HG03520 (cell line): ENCODE results near the gene ARFRP1.
"Not testable (repeated sequence)": the region's sequence is repeated elsewhere in the genome, so short reads cannot be mapped to it uniquely, and the experiment has no call there.

Experiments
- ATAC-seq: cut with Tn5 transposase; IDR thresholded peaks from one replicate; pipeline ENCODE4 v1.9.1; 2021; ENCODE audit warnings: mild to moderate bottlenecking, moderate library complexity; ENCODE audit not compliant: unreplicated experiment

ARFRP1 gene

DNA sequence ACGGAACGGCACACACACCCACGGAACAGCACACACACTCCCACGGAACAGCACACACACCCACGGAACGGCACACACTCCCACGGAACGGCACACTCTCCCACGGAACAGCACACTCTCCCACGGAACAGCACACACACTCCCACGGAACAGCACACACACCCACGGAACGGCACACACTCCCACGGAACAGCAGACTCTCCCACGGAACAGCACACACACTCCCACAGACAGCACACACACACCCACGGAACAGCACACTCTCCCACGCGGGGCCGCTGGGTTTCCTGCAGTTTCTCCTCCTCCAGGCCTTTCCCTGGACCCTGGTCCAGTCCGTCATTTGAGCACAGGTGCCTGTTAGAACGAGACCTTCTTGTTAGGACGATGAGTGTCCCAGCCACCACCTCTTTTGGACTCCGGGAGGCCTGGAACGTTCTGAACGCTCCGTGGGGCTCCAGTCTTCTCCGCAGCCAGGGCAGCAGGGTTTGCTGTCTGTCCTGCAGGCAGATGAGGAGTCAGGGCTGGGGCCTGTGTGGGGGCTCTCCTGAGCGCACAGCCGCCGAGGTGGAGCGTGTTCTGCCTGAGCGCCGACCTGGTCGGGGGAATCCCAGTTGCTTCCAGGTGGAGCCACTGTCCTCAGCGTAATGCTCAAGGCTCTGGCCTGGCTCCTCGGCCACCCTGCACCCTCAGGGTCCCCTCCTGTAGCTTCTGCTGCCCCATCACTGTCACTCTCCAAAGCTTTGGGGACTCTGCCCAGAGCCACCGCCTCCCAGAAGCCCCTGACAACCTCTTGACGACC, 28.9 kb downstream of the ARFRP1 start:
- no peak for ATAC-seq

DNA sequence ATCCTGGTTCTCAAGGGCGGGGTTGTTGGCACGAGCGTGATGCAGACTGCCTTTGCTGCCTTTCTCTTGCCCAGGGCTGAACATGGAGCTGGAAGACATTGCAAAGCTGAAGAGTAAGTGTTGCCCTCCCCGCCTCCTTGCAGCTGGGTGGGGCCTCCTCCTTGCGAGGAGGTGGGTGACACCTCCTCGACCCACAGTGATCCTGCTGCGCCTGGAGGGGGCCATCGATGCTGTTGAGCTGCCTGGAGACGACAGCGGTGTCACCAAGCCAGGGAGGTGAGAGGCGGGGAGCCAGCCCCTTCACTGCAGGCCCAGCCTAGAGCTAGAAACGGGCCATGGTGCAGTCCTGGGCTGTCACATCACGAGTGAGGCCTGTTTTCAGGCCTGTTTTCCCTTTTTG, 29.7 kb downstream of the ARFRP1 start:
- no peak for ATAC-seq

GRCh38 chr20:63675681-63676368, 32.0 kb downstream of the ARFRP1 start:
- no peak for ATAC-seq

DNA sequence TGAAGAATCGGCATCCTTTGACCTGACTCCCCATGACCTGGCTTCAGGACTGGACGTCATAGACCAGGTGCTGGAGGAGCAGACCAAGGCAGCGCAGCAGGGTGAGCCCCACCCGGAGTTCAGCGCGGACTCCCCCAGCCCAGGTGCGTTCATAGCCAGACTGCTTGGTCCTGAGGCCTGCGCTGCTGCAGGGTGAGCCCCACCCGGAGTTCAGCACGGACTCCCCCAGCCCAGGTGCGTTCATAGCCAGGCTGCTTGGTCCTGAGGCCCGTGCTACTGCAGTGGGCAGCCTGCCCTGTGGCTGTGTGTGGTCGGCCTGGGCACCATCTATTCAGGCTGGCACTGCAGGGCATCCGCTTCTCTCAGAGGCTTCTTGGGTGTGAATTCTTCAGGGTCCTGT, 33.8 kb downstream of the ARFRP1 start:
- no peak for ATAC-seq

GRCh38 chr20:63672666-63673065, 35.1 kb downstream of the ARFRP1 start:
- ATAC-seq, result no peak

- ATAC-seq, result not testable (repeated sequence)
Measured at GRCh38 chr20:63671695-63672094, 36.1 kb downstream of the ARFRP1 start.

- no peak for ATAC-seq
Measured at GRCh38 chr20:63668351-63668750, 39.4 kb downstream of the ARFRP1 start.

DNA sequence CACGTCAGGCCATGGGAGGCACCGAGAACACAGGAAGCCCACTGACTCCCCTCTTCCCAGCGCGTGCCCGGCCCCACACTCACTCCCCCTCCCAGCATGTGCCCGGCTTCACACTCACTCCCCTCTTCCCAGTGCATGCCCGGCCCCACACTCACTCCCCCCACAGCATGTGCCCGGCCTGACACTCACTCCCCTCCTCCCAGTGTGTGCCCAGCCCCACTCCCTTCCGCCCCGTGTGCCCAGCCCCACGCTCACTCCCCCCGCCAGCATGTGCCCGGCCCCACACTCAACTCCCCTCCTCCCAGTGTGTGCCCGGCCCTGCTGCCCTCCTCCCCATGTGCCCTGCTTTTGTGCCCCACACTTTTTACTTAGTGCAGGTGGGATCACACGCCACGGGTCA, 39.9 kb downstream of the ARFRP1 start:
- no peak for ATAC-seq

DNA sequence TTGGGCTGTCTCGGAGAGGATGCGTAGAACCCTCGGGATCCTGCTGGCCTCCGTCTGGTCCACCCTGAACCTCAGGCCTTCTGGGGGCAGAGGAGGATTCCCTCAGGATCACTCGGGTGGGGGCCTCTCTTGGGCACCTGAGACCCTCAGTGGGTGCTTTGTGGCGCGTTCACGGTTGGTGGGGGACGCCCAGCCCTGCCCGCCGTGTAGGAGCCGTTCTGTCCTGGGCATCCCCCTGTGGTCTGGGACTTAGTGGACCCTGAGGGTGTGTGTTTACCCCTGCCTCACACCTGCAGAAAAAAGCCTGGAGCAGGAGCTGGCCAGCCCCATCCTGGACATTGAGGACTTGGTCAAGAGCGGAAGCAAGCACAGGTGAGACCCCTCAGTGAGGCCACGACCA, 42.1 kb downstream of the ARFRP1 start:
- ATAC-seq, result no peak

DNA sequence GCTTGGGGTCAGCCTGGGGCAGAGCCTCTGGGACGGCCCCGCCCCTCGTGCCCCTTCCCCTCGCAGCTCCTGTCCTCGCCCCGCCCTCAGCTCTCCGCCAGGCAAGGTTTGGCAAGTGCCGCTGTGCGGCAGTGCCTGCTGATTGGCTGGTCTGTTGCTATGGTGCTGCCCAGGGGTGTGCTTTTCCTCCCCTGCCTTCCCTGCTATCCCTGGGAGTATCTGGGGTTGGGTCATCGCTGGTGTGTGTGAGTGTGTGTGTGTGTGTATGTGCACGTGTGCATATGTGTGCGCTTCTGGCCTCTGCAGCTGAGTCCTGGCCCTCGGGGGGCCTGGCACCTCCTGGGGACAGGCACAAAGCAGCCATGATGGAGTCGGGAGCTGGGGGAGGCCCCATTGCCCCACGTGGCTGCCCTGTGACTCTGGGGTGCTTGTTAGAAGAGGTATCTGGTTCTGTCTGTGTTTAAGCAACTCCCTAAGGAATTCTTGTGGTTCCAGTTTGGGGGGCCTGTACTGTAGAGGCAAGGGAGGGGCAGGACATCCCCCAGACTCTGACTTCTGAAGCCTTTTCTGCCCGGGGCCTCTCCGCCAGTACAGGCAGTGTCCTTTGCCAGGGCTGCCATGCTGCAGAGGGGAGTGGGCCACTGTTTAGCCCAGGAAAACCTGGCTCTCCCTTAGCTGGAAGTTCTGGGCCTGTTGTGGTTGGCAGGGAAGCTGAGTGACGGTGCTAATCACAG, 42.7 kb downstream of the ARFRP1 start:
- no peak for ATAC-seq

- no peak for ATAC-seq
Measured at GRCh38 chr20:63664143-63664851, 43.5 kb downstream of the ARFRP1 start.

DNA sequence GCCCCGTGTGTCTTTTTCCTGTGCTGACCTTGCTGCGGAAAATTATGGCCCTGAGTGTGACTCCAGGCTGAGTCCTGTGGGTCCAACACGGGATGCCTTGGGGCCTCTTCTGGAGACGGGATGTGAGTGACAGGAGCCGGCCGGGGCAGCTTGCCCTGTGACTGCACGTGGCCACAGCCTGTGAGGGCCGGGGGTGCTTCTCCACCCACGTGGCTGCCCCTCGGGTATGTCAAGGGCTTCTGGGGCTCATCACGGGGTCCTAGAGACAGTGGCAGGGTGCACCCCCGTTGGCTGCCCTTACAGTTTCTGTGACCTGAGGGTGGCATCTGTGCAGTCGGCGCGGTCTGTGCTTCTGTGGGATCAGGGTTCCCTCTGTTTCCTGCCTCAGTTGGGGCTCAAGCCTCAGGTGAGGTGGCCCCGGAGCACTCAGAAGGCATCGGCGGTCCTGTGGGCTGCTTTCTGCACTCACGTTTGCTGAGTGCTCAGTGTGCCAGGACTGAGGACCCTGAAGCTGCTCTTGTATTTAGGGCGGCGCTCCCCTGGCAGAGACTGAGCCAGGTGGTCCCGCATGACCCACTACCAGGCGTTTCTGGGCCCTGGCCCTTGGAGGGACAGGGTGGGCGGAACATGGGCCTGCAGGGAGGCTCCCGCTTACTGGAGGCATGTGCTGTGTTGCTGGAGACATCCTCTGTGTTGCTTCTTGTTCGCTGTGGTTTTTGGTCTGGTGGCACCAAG, 44.3 kb downstream of the ARFRP1 start:
- ATAC-seq, result no peak

- ATAC-seq, result no peak
Measured at GRCh38 chr20:63662813-63663189, 45.0 kb downstream of the ARFRP1 start.

- ATAC-seq, result no peak
Measured at GRCh38 chr20:63661959-63662812, 45.6 kb downstream of the ARFRP1 start.

DNA sequence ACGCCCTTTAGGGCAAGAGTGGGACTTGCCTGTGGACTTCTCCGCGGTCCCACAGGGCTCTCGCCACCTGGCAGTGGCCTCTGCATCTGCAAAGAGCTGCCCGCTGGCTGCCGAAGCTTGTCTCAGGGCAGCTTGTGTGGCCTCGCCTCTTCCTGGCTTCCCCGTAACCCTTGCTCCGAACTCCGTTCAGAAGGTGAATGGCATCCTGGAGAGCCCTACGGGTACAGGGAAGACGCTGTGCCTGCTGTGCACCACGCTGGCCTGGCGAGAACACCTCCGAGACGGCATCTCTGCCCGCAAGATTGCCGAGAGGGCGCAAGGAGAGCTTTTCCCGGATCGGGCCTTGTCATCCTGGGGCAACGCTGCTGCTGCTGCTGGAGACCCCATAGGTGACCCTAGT, 46.7 kb downstream of the ARFRP1 start:
- no peak for ATAC-seq

DNA sequence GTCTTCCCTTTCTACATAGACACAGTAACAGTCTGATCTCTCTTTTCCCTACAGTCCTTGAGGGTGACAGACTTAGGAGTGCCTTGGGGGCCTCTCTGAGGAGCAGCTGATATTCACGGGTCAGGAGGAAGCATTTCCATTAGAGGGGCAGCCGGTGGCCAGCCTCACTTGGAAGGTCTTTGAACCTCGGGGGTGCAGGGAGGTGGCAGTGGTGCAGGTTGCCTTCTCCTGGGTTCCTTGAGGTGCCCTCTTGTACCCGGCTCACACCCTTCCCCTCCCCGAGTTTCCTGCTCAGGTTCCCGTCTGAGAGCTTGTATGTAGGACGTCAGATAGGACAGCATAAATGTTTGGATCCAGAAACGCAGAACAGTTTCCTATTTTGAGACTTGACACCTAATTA, 47.2 kb downstream of the ARFRP1 start:
- no peak for ATAC-seq

DNA sequence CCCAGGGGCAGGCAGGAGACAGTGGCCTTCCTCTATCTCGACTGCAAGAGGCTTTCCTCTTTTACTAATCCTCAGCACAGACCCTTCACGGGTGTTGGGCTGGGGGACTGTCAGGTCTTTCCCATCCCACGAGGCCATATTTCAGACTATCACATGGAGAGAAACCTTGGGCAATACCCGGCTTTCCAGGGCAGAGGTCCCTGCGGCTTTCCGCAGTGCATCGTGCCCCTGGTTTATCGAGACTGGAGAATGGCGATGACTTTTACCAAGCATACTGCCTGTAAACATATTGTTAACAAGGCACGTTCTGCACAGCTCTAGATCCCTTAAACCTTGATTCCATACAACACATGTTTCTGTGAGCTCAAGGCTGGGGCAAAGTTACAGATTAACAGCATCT, 47.6 kb downstream of the ARFRP1 start:
- ATAC-seq, result not testable (repeated sequence)

DNA sequence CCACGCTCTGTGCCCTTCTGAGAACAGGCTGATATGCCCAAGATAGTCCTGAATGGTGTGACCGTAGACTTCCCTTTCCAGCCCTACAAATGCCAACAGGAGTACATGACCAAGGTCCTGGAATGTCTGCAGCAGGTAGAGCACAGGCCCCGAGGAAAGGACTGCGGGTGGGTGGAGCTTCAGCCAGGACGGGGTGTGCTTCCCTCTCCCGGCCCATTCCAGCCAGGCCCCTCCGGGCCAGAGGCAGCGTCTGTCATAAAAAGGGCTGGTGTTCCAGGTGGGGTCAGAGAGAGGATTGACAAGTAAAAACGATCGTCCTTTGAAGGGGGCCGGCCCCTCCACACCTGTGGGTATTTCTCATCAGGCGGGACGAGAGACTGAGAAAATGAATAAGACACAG, 48.4 kb downstream of the ARFRP1 start:
- ATAC-seq, result no peak

GRCh38 chr20:63658749-63659187, 49.0 kb downstream of the ARFRP1 start:
- peak; percentile 12 for ATAC-seq
